Hepatocyte (in vitro differentiated cells): ENCODE results near the gene MNX1. TPM values are rescaled to one million over a fixed set of nuclear protein-coding genes. Genes with fewer than 3 reads are reported as not detected.

ENCODE experiments used
- DNase-seq: peaks from one replicate; pipeline ENCODE4 v3.0.0-alpha.2; 2016; ENCODE audit warnings: low spot score
- H2AFZ ChIP-seq: fragments of 200-600 bp; sonication (generic); 2 replicates; pipeline ENCODE4 v1.6.0; 2016; ENCODE audit warnings: antibody characterized with exemption, mild to moderate bottlenecking
- H3K27ac ChIP-seq: fragments of 200-600 bp; sonication (generic); 2 replicates; pipeline ENCODE4 v1.5.1; 2016; ENCODE audit warnings: mild to moderate bottlenecking
- H3K27me3 ChIP-seq: fragments of 200-600 bp; sonication (generic); 2 replicates; pipeline ENCODE4 v1.6.1; 2016
- H3K36me3 ChIP-seq: fragments of 200-600 bp; sonication (generic); replicated peaks from 2 replicates; pipeline ENCODE4 v1.5.1; 2016; ENCODE audit warnings: low read depth; ENCODE audit not compliant: insufficient read depth
- H3K4me1 ChIP-seq: fragments of 200-600 bp; sonication (generic); 2 replicates; pipeline ENCODE4 v1.5.1; 2016; ENCODE audit warnings: mild to moderate bottlenecking, moderate library complexity; ENCODE audit not compliant: insufficient read depth
- H3K4me2 ChIP-seq: fragments of 200-600 bp; sonication (generic); 2 replicates; pipeline ENCODE4 v1.6.0; 2016
- H3K4me3 ChIP-seq: fragments of 200-600 bp; sonication (generic); 2 replicates; pipeline ENCODE4 v1.5.1; 2016; ENCODE audit warnings: mild to moderate bottlenecking
- H3K79me2 ChIP-seq: fragments of 200-600 bp; sonication (generic); 2 replicates; pipeline ENCODE4 v1.6.0; 2017; ENCODE audit warnings: mild to moderate bottlenecking
- H3K9me2 ChIP-seq: fragments of 200-600 bp; sonication (generic); replicated peaks from 2 replicates; pipeline ENCODE4 v1.6.0; 2017; ENCODE audit warnings: mild to moderate bottlenecking; ENCODE audit not compliant: insufficient read depth
- H3K9me3 ChIP-seq: fragments of 200-600 bp; sonication (generic); 2 replicates; pipeline ENCODE4 v1.5.1; 2016; ENCODE audit warnings: low read depth, mild to moderate bottlenecking
- H4K20me1 ChIP-seq: fragments of 200-600 bp; sonication (generic); 2 replicates; pipeline ENCODE4 v1.6.0; 2016; ENCODE audit warnings: mild to moderate bottlenecking; ENCODE audit not compliant: insufficient read depth, poor library complexity, severe bottlenecking
- CTCF ChIP-seq: fragments of 200-600 bp; sonication (generic); IDR thresholded peaks from 2 replicates; pipeline ENCODE4 v1.5.1; 2016; ENCODE audit warnings: antibody characterized with exemption, mild to moderate bottlenecking; ENCODE audit not compliant: poor library complexity
- EZH2 ChIP-seq: fragments of 200-600 bp; sonication (generic); IDR thresholded peaks from 2 replicates; pipeline ENCODE4 v1.6.1; 2016; ENCODE audit warnings: antibody characterized with exemption, mild to moderate bottlenecking, borderline replicate concordance
- EZH2phosphoT487 ChIP-seq: fragments of 200-600 bp; sonication (generic); IDR thresholded peaks from one replicate; pipeline ENCODE4 v1.6.1; 2018; ENCODE audit warnings: antibody characterized with exemption, mild to moderate bottlenecking, low read depth, moderate library complexity; ENCODE audit not compliant: unreplicated experiment, severe bottlenecking
- WGBS: methylation state at CpG from one replicate; pipeline ENCODE4 v1.1.6; 2016; ENCODE audit warnings: low lambda C conversion rate; ENCODE audit errors: missing lambda C conversion rate; 5-methylcytosine and 5-hydroxymethylcytosine counted together
- polyA plus RNA-seq: library from polyadenylated mRNA; unstranded; fragments of >200 nt; fragmentation: Nextera tagmentation; extraction: Ambion mirVana; gene quantifications from 2 replicates; pipeline ENCODE4 v1.2.1, GENCODE V29; 2016
- total RNA-seq: library from RNA; depleted of rRNA; stranded (reverse); fragments of >200 nt; gene quantifications from 2 replicates; pipeline ENCODE4 v1.2.3, GENCODE V29; 2014

MNX1 gene
- total and polyA plus RNA-seq, 2 experiments from 2014 or later = 1.4 to 2.3 TPM

DNA sequence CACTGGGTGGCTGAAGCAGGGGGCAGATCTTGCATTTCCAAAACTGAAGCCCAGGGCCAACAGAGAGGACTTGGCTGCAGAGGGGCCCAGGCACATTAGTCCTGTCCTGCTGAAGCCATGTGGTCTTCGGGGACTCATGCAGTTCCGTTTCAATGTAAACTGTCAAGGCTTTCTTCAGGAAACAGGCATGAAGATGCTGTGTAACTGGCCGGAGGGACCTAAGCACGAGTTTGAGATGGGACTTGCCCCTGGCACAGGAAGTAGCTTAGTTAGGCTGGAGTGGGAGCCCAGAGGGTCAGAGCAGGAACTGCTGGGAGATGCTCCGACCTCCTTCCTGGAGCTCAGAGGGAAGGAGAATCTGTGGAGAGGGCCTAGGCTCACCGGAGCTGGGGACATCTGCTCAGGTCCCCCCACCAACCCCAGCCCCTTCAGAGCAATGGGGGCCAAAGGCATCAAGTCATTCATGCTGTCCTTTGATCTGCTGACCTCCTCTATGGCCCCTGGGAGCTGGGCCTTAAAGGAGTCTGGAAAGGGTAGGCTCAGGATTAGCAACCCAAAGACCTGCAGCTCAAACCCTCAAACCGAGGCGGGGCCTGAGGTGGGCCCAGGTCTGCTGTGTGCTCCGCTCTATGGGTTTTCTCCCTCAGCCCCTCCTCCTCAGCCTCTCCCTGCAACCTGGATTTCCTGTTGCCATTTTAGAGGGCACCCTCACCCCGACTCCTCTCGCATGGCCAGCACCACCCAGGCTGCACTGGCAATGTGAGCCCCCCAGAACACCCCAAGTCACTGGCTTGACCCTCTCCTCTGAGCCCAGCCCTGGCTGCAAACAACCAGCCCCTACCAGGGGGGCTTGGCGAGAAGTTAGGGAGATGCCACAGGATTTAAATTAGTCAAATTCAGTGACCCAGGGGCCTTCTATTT lies 4.4 kb upstream of the MNX1 start:
- Histone ChIP-seq H3K4me1 (peaks cover 15% of the 10 kb centered on the region), H3K79me2 (no peaks in the 10 kb centered on the region), H2AFZ (no peak overlapping the region), H4K20me1 (no peaks in the 10 kb centered on the region), H3K27ac (no peak overlapping the region), H3K36me3 (no peaks in the 10 kb centered on the region), H3K27me3 (peaks cover 92% of the 10 kb centered on the region), H3K4me3 (no peak overlapping the region), H3K9me2 (no peaks in the 10 kb centered on the region), H3K4me2 (no peak overlapping the region), H3K9me3 (no peaks in the 10 kb centered on the region)
- WGBS = 63% methylated on average over 12 of the region's 12 CpGs
- no peak for DNase-seq
- TF ChIP-seq EZH2 = no peak
- TF ChIP-seq EZH2phosphoT487 = no peak
- no peak for TF ChIP-seq CTCF

- 29% methylated on average over 13 of the region's 13 CpGs for WGBS
- Histone ChIP-seq H3K27ac (no peak overlapping the region), H3K27me3 (peaks cover 89% of the 10 kb centered on the region), H3K4me1 (peaks cover 16% of the 10 kb centered on the region), H3K79me2 (no peaks in the 10 kb centered on the region), H3K36me3 (no peaks in the 10 kb centered on the region), H3K4me2 (no peak overlapping the region), H3K4me3 (no peak overlapping the region), H3K9me2 (no peaks in the 10 kb centered on the region), H2AFZ (no peak overlapping the region), H3K9me3 (no peaks in the 10 kb centered on the region), H4K20me1 (no peaks in the 10 kb centered on the region)
- TF ChIP-seq EZH2 (peak; percentile 4), CTCF (no peak)
- no peak for DNase-seq
Observed at GRCh38 chr7:157013602-157014549, 3.4 kb upstream of the MNX1 start.

GRCh38 chr7:157013101-157013500 lies 2.6 kb upstream of the MNX1 start:
- no peak for TF ChIP-seq CTCF
- TF ChIP-seq EZH2phosphoT487 = no peak
- TF ChIP-seq EZH2 = no peak
- H2AFZ ChIP-seq = no peak overlapping the region
- H3K27me3 ChIP-seq = peaks cover 89% of the 10 kb centered on the region
- peaks cover 12% of the 10 kb centered on the region for H3K4me1 ChIP-seq
- no peak overlapping the region for H3K27ac ChIP-seq
- H3K4me2 ChIP-seq = no peak overlapping the region
- no peaks in the 10 kb centered on the region for H3K9me2 ChIP-seq
- no peaks in the 10 kb centered on the region for H3K79me2 ChIP-seq
- H3K4me3 ChIP-seq = no peak overlapping the region
- H3K36me3 ChIP-seq = no peaks in the 10 kb centered on the region
- DNase-seq = no peak
- no peaks in the 10 kb centered on the region for H3K9me3 ChIP-seq
- no peaks in the 10 kb centered on the region for H4K20me1 ChIP-seq
